ENCODE data around the gene LRP5.
"Not testable (repeated sequence)": the region's sequence is repeated elsewhere in the genome, so short reads cannot be mapped to it uniquely, and the experiment has no call there.

LRP5 gene

GRCh38 chr11:68444566-68444965, 132.2 kb downstream of the LRP5 start:
- DNase-seq (ENCODE audit: low read depth), result no peak

GRCh38 chr11:68445531-68446035, 133.2 kb downstream of the LRP5 start:
- DNase-seq (ENCODE audit: low read depth), result no peak

- DNase-seq (ENCODE audit: low read depth), result no peak
These were observed 133.8 kb downstream of the LRP5 start for GRCh38 chr11:68446046-68446725.

GRCh38 chr11:68447015-68447801, 134.8 kb downstream of the LRP5 start:
- DNase-seq (ENCODE audit: low read depth), result peak; percentile 45

- DNase-seq (ENCODE audit: low read depth), result not testable (repeated sequence)
These were observed 135.5 kb downstream of the LRP5 start for GRCh38 chr11:68447914-68448313.

- no peak for DNase-seq (ENCODE audit: low read depth)
These were observed 136.2 kb downstream of the LRP5 start for GRCh38 chr11:68448604-68449011.

GRCh38 chr11:68449951-68450350, 137.6 kb downstream of the LRP5 start:
- DNase-seq (ENCODE audit: low read depth), result no peak

GRCh38 chr11:68450711-68451110, 138.3 kb downstream of the LRP5 start:
- no peak for DNase-seq (ENCODE audit: low read depth)

- no peak for DNase-seq (ENCODE audit: low read depth)
These were observed 142.4 kb downstream of the LRP5 start for GRCh38 chr11:68454767-68455166.

GRCh38 chr11:68455485-68455884, 143.1 kb downstream of the LRP5 start:
- no peak for DNase-seq (ENCODE audit: low read depth)

GRCh38 chr11:68457216-68457897, 145.0 kb downstream of the LRP5 start:
- DNase-seq (ENCODE audit: low read depth), result no peak

GRCh38 chr11:68457898-68458249, 145.5 kb downstream of the LRP5 start:
- no peak for DNase-seq (ENCODE audit: low read depth)

- DNase-seq (ENCODE audit: low read depth), result not testable (repeated sequence)
These were observed 145.9 kb downstream of the LRP5 start for GRCh38 chr11:68458340-68458739.

- peak; percentile 100 for DNase-seq (ENCODE audit: low read depth)
These were observed 147.7 kb downstream of the LRP5 start for GRCh38 chr11:68459886-68460740.

- peak; percentile 35 for DNase-seq (ENCODE audit: low read depth)
These were observed 148.6 kb downstream of the LRP5 start, which contains the start of gene PPP6R3 for GRCh38 chr11:68460741-68461574. Gene PPP6R3 (plus strand): TSS chr11:68460752. CDS start chr11:68537665, 76,913 bp downstream.

- no peak for DNase-seq (ENCODE audit: low read depth)
These were observed 149.2 kb downstream of the LRP5 start for GRCh38 chr11:68461575-68461917.

- peak; percentile 26 for DNase-seq (ENCODE audit: low read depth)
These were observed 151.3 kb downstream of the LRP5 start for GRCh38 chr11:68463714-68464113.

- DNase-seq (ENCODE audit: low read depth), result no peak
These were observed 154.9 kb downstream of the LRP5 start for GRCh38 chr11:68467201-68467834.

GRCh38 chr11:68468217-68468828, 155.9 kb downstream of the LRP5 start:
- no peak for DNase-seq (ENCODE audit: low read depth)

GRCh38 chr11:68469122-68469521, 156.7 kb downstream of the LRP5 start:
- peak; percentile 81 for DNase-seq (ENCODE audit: low read depth)

All from amniotic epithelial cell (primary cell).